AG04450 (cell line): ENCODE data around the gene CHAT. TPM values are rescaled to one million over a fixed set of nuclear protein-coding genes. Genes with fewer than 3 reads are reported as not detected.

Experiments used
- CTCF ChIA-PET: fragments of 300-600, 350-600 bp; formaldehyde crosslinking; extraction: SDS; loops from one replicate; lab custom pipeline; 2022; ENCODE audit warnings: antibody characterized with exemption, inconsistent platforms; lab: Charles Lee
- POLR2A ChIA-PET: fragments of 350-600 bp; formaldehyde crosslinking; extraction: SDS; loops from one replicate; lab custom pipeline; 2021; ENCODE audit warnings: antibody characterized with exemption, inconsistent platforms; lab: Yijun Ruan, JAX
- DNase-seq: peaks from one replicate; pipeline ENCODE4 v3.0.0-alpha.2; 2011; ENCODE audit warnings: low read depth, low spot score
- H3K27ac ChIP-seq: one replicate; pipeline ENCODE4 v1.5.1; 2012; ENCODE audit warnings: low read depth, low read length, control low read depth
- H3K27me3 ChIP-seq: one replicate; pipeline ENCODE4 v1.6.0; 2012; ENCODE audit warnings: low read length; ENCODE audit not compliant: control insufficient read depth, insufficient read depth
- H3K4me3 ChIP-seq: 2 replicates; pipeline ENCODE4 v1.5.1; 2011; ENCODE audit warnings: mild to moderate bottlenecking, low read depth, low read length, control low read depth
- H3K9me3 ChIP-seq: 2 replicates; pipeline ENCODE4 v1.5.1; 2012; ENCODE audit warnings: low read length; ENCODE audit not compliant: control insufficient read depth, insufficient read depth
- polyA plus RNA-seq: library from polyadenylated mRNA; depleted of rRNA; stranded (reverse); fragments of >200 nt; gene quantifications from 2 replicates; pipeline ENCODE4 v1.2.3, GENCODE V29; 2011
- TF ChIP-seq, protein P1 (sequence below): IDR thresholded peaks from 2 replicates; pipeline ENCODE4 v1.5.1; 2011; ENCODE audit warnings: low read depth, low read length, control low read depth, inconsistent platforms

CHAT gene
- polyA plus RNA-seq, 1 experiment = not detected

DNA sequence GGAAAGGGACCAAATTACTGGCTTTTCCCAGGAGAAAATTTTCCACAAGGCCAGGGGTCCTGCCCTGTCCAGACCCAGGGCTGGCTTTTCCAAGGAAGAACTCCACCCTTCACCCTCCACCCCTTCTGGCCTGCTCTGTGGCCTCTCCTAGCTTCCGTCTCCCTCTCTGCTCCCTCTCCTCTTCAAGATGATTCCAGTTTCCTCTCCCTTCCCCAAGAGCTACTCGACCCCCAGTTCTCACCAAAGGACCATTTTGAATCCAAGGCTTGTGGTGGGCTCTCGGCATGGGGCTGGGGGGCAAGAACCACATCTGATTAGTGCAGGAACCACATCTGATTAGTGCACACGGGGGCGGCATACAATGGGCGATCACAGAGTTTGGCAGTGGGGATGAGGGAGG is 7.7 kb downstream of the CHAT start:
- DNase-seq = no peak
- TF ChIP-seq, protein P1, sequence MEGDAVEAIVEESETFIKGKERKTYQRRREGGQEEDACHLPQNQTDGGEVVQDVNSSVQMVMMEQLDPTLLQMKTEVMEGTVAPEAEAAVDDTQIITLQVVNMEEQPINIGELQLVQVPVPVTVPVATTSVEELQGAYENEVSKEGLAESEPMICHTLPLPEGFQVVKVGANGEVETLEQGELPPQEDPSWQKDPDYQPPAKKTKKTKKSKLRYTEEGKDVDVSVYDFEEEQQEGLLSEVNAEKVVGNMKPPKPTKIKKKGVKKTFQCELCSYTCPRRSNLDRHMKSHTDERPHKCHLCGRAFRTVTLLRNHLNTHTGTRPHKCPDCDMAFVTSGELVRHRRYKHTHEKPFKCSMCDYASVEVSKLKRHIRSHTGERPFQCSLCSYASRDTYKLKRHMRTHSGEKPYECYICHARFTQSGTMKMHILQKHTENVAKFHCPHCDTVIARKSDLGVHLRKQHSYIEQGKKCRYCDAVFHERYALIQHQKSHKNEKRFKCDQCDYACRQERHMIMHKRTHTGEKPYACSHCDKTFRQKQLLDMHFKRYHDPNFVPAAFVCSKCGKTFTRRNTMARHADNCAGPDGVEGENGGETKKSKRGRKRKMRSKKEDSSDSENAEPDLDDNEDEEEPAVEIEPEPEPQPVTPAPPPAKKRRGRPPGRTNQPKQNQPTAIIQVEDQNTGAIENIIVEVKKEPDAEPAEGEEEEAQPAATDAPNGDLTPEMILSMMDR = no peak
- ChIA-PET CTCF (interaction anchor here (1.4 kb wide), 1 partner anchor 28 kb away, joined by 5 read pairs; no protein-coding TSS in a partner anchor), POLR2A (no interaction called here)
- Histone ChIP-seq H3K27me3 (peaks cover 16% of the 10 kb centered on the region), H3K9me3 (no peaks in the 10 kb centered on the region), H3K27ac (no peak overlapping the region), H3K4me3 (no peak overlapping the region)

DNA sequence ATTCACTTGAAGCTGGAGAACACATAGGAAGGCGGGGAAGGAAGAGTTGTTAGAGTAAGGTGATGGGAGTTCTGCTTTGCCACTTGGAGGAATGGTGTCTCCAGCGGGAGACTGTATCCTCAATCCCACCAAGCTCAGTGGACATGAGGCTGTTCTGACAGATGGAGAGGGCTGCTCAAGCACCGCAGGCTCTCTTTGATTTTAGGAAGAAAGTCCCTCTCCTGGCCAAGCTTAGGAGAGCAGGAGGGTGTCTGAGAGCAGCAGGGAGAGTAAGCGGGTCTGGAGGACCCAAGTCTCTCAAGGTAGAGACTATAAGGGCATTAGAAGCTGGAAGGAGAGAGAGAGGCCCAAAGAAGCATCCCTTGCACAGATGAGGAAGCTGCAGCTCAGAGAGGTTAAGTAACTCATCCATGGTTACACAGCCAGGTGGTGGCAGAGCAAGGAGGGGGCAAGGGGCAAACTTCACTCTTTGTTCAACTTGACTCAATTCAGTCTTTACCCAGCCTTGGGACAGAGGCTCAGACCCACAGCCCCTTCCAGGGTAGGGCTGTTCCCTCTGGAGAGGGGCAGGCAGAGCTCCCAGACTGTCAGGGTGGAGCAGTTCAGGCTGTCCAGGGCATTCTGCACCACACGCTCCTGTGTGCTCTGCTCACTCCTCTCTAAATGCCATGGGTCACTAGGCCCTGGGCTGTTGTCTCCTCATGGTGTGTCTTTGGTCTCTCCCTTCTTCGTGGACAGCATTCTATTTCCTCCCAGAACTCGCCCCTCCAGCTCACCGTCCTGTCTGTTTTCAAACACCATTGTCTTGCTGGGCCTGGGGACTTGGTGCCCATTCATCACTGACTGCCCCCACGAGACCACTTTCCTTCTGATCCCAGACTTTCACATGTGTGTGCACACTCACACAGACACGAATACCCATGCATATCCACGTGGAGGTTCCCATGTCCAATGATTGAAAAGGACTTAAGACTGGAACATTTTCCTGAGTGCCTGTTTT is 8.9 kb downstream of the CHAT start:
- DNase-seq = no peak
- POLR2A ChIA-PET = no interaction called here

DNA sequence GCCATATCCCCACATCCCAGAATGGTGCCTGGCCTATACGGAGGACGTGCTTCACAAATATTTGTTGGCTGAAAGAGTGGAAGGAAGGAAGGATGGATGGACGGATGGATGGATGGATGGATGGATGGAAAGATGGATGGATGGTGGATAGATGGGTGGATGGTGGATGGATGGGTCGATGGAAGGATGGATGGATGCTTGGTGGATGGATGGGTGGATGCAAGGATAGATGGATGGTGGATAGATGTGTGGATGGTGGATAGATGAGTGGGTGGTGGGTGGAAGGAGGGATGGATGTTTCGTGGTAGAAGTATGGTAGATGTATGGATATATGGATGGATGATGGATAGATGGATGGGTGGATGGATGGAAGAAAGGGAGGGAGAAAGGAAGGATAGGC is 10.8 kb downstream of the CHAT start:
- ChIA-PET POLR2A (no interaction called here), CTCF (no interaction called here)
- Histone ChIP-seq H3K27ac (no peak overlapping the region), H3K27me3 (peaks cover 2% of the 10 kb centered on the region), H3K9me3 (no peaks in the 10 kb centered on the region; the same call in 1 of the 2 replicates), H3K4me3 (no peak overlapping the region)
- TF ChIP-seq, protein P1 = no peak
- no peak for DNase-seq

More for the DNA sequence above, 8.9 kb downstream of the CHAT start:
- H3K9me3 ChIP-seq = no peaks in the 10 kb centered on the region; the same call in 1 of the 2 replicates
- TF ChIP-seq, protein P1 = no peak
- H3K4me3 ChIP-seq = no peak overlapping the region
- CTCF ChIA-PET = interaction anchor here (1.4 kb wide), 1 partner anchor 29 kb away, joined by 5 read pairs; no protein-coding TSS in a partner anchor
- H3K27me3 ChIP-seq = peaks cover 7% of the 10 kb centered on the region
- H3K27ac ChIP-seq = no peak overlapping the region

DNA sequence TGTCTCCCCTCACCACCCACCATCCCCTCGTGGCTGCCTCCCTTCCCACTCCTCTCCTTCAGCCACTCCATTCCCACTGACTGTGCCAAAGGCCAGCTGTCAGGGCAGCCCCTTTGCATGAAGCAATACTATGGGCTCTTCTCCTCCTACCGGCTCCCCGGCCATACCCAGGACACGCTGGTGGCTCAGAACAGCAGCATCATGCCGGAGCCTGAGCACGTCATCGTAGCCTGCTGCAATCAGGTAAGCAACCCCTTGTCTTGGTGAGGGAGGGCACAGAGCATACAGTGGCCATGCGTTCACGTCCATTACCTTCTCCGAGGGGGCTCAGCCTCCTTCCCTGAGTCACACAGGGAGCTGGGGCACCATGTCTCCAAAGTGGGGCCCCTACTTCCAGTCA is 11.6 kb downstream of the CHAT start:
- TF ChIP-seq, protein P1 = no peak
- Histone ChIP-seq H3K4me3 (no peak overlapping the region), H3K27me3 (peaks cover 2% of the 10 kb centered on the region), H3K27ac (no peak overlapping the region), H3K9me3 (no peaks in the 10 kb centered on the region; the same call in 1 of the 2 replicates)
- POLR2A ChIA-PET = no interaction called here
- CTCF ChIA-PET = no interaction called here
- no peak for DNase-seq

DNA sequence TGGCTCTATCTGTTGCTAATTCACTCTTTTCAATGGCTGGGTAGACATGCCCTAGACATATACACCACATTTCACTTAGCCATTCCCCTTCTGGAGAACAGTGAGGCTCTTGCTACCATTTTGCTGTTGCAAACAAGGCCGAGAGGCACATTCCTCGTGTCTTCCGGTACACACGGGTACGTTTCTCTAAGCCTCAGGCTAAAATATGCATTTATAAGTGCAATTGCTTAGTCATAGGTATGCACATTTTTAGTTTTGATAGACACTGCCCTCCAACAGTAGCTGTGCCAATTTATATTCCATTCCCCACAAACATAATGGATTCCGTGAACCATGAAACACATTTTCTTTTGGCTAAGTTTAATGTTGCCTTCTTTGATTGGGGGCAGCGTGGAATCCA is 13.2 kb downstream of the CHAT start:
- Histone ChIP-seq H3K4me3 (no peak overlapping the region), H3K27me3 (peaks cover 3% of the 10 kb centered on the region), H3K9me3 (no peaks in the 10 kb centered on the region; the same call in 1 of the 2 replicates), H3K27ac (no peak overlapping the region)
- ChIA-PET CTCF (no interaction called here), POLR2A (no interaction called here)
- TF ChIP-seq, protein P1 = no peak
- no peak for DNase-seq
